Esophagus squamous epithelium (tissue), 4 donors: Measurements from ENCODE around the gene SPOCK1.

Experiments
- POLR2A ChIP-seq, 4 donors: fragments of 450-650 bp; IDR thresholded peaks; one replicate each; pipeline ENCODE4 v1.6.1; 2017; ENCODE audit warnings: antibody characterized with exemption in 4 of 4, mild to moderate bottlenecking in 4 of 4, moderate library complexity in 3 of 4
- TF ChIP-seq, protein P1 (sequence below), 6 experiments: fragments of 450-650 bp in 4 of 6; fragments of 200-600 bp in 2 of 6; sonication (generic) in 2 of 6; IDR thresholded peaks; one replicate each; pipeline ENCODE4 v1.5.1; 2016 to 2019; ENCODE audit warnings: antibody characterized with exemption in 6 of 6, mild to moderate bottlenecking in 4 of 6, moderate library complexity in 4 of 6

DNA sequence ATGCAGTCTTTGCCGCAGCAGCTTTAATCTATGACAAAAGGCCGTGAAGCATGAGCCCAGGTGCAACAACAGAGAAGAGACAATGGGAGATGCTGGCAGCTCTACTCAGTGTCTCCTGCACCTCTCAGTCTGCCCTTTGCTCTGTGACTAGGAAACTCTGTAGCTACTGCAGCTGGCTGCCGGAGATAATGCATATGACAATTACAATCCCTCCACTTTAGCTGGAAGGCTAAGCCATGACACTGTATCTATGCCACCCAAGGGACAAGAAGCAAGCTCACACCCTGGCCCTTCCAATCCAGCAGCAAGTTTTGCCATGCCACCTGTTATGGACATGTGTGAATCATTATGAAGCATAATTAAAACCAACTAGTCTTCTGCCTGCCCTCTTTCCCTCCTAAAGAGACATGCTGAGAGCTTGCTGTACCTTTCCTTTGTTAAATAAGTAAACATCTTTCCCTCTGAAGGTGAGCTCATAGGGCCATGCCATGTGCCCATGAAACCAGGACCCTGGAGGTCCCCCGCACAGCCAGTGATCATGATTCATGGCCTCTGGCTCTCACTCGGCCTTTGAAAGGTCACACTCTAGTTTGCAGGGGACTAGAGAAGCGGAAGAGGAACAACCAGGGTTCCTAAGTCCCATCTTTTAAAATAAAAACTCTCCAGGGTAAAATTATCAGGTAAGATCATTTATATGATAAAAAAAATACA, 219.4 kb downstream of the SPOCK1 start:
- TF ChIP-seq POLR2A (IDR thresholded peaks at IDR 0.05) = no peak
- TF ChIP-seq, protein P1, sequence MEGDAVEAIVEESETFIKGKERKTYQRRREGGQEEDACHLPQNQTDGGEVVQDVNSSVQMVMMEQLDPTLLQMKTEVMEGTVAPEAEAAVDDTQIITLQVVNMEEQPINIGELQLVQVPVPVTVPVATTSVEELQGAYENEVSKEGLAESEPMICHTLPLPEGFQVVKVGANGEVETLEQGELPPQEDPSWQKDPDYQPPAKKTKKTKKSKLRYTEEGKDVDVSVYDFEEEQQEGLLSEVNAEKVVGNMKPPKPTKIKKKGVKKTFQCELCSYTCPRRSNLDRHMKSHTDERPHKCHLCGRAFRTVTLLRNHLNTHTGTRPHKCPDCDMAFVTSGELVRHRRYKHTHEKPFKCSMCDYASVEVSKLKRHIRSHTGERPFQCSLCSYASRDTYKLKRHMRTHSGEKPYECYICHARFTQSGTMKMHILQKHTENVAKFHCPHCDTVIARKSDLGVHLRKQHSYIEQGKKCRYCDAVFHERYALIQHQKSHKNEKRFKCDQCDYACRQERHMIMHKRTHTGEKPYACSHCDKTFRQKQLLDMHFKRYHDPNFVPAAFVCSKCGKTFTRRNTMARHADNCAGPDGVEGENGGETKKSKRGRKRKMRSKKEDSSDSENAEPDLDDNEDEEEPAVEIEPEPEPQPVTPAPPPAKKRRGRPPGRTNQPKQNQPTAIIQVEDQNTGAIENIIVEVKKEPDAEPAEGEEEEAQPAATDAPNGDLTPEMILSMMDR (IDR thresholded peaks at IDR 0.05) = no peak
